ENCODE measurements around the gene POU3F1.
A peak's percentile ranks its signal among the peaks of the same experiment; 100 is the strongest.

POU3F1 gene

GRCh38 chr1:38003261-38004250 is 43.0 kb downstream of the POU3F1 start:
- no peak for DNase-seq

- no peak for DNase-seq
These were observed 45.8 kb downstream of the POU3F1 start for GRCh38 chr1:38000529-38001455.

- no peak for DNase-seq
These were observed 46.4 kb downstream of the POU3F1 start for GRCh38 chr1:38000233-38000528.

GRCh38 chr1:37999430-38000232 is 47.0 kb downstream of the POU3F1 start:
- DNase-seq, result no peak

GRCh38 chr1:37998913-37999429 is 47.6 kb downstream of the POU3F1 start:
- no peak for DNase-seq

- DNase-seq, result no peak
These were observed 48.3 kb downstream of the POU3F1 start for GRCh38 chr1:37998089-37998808.

GRCh38 chr1:37997256-37998088 is 49.1 kb downstream of the POU3F1 start:
- DNase-seq, result no peak

GRCh38 chr1:37995751-37996345 is 50.7 kb downstream of the POU3F1 start:
- peak; percentile 81 for DNase-seq

- no peak for DNase-seq
These were observed 51.6 kb downstream of the POU3F1 start for GRCh38 chr1:37994886-37995566.

Measured in NCI-H1105 (cell line).